ENCODE measurements around the gene CLDN8. TPM values are rescaled to one million over a fixed set of nuclear protein-coding genes. Genes with fewer than 3 reads are reported as not detected.

CLDN8 gene
- total RNA-seq, 1 donor from 2014 or later = 2.5 TPM

DNA sequence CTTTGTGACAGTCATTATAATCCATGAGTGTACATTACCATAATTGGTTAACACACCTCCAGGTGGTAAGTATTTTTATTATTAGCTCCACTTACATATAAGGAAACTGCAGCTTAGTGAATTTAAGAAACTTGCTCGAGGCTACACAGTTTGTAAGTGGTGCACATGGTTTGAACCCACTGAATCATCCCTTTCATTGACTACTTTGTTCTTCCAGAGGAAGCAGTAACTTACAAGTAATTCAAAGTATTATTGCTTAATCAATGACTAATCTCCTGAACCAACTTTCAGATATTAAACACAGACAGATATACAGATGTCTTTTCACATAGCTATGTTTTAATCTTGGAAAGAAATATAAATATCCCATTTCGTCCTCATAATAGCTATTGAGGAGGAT, 18.7 kb upstream of the CLDN8 start:
- H3K27ac Mint-ChIP-seq = no peak overlapping the region
- no peak for DNase-seq (ENCODE audit: extremely low spot score, unreplicated experiment)

DNA sequence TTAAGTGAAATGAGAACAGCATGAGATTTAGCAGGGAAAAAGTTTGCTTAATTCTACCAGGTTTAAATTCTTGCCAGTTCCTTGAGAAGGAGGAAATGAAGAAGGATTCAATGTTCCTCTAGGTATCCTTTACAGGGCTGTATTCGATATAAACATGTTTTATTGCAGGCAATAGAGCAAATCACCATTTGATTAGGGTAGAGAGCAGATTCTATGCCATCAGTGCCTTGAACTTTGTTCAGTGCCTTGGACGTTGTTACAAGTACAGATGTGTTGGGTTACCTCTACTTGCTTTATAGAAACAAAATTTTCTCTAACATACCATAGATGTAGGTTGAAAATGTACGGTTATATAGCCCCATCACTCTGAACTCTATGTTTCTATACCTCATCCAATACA, 18.2 kb upstream of the CLDN8 start:
- Mint-ChIP-seq H3K4me1 (ENCODE audit: unreplicated experiment) (peaks cover 27% of the 10 kb centered on the region), H3K27ac (no peak overlapping the region), H3K36me3 (no peaks in the 10 kb centered on the region), H3K27me3 (no peaks in the 10 kb centered on the region), H3K9me3 (peaks cover 14% of the 10 kb centered on the region), H3K4me3 (peak overlapping the region; percentile 12)
- TF ChIP-seq, protein P1, sequence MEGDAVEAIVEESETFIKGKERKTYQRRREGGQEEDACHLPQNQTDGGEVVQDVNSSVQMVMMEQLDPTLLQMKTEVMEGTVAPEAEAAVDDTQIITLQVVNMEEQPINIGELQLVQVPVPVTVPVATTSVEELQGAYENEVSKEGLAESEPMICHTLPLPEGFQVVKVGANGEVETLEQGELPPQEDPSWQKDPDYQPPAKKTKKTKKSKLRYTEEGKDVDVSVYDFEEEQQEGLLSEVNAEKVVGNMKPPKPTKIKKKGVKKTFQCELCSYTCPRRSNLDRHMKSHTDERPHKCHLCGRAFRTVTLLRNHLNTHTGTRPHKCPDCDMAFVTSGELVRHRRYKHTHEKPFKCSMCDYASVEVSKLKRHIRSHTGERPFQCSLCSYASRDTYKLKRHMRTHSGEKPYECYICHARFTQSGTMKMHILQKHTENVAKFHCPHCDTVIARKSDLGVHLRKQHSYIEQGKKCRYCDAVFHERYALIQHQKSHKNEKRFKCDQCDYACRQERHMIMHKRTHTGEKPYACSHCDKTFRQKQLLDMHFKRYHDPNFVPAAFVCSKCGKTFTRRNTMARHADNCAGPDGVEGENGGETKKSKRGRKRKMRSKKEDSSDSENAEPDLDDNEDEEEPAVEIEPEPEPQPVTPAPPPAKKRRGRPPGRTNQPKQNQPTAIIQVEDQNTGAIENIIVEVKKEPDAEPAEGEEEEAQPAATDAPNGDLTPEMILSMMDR (conservative IDR thresholded peaks at IDR 0.05) = no peak
- DNase-seq (ENCODE audit: extremely low spot score, unreplicated experiment) = no peak

More for the DNA sequence above, 18.7 kb upstream of the CLDN8 start:
- TF ChIP-seq, protein P1 (conservative IDR thresholded peaks at IDR 0.05) = no peak
- Mint-ChIP-seq H3K36me3 (no peaks in the 10 kb centered on the region), H3K9me3 (peaks cover 14% of the 10 kb centered on the region), H3K4me3 (no peak overlapping the region), H3K27me3 (no peaks in the 10 kb centered on the region), H3K4me1 (ENCODE audit: unreplicated experiment) (peaks cover 27% of the 10 kb centered on the region)

DNA sequence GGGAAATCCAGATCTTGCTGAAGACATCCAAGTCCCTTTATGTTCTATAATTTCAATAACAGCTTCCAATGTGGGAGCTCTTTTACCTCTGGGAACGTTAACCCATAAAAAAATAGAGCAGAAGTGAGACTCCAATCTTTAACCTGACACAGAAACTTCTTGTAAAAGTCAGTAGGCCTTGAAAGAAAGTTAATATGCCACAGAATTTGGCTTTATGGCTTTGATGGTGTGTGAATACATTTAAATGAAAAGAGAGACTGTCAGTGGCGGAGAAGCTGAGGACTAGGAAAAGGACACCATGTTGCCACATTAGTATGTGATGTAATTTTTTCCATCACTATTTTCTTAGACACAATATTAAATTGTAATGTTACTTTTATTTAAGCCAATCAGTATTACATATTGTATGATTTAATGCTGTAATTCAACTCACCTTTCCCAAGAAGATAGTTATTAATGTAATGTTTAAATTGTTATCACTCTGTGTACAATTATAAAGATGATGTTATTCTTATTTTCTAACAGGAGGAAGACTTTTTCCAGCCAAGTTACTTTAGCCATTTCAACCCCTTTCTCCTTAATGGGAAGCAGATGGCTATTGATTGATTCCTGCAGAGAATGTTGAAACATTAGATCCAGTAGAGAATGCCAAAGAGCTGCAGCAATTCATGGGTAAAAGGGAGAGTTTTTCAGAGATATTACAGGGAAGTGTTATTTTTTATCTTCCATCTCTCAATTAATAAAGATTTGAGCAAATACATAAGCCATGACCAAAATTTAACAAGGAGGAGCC, 17.5 kb upstream of the CLDN8 start:
- peaks cover 27% of the 10 kb centered on the region for H3K4me1 Mint-ChIP-seq (ENCODE audit: unreplicated experiment)
- TF ChIP-seq, protein P1 (conservative IDR thresholded peaks at IDR 0.05) = no peak
- no peaks in the 10 kb centered on the region for H3K27me3 Mint-ChIP-seq
- no peaks in the 10 kb centered on the region for H3K36me3 Mint-ChIP-seq
- peak overlapping the region; percentile 12 for H3K4me3 Mint-ChIP-seq
- peaks cover 14% of the 10 kb centered on the region for H3K9me3 Mint-ChIP-seq
- no peak overlapping the region for H3K27ac Mint-ChIP-seq
- no peak for DNase-seq (ENCODE audit: extremely low spot score, unreplicated experiment)

DNA sequence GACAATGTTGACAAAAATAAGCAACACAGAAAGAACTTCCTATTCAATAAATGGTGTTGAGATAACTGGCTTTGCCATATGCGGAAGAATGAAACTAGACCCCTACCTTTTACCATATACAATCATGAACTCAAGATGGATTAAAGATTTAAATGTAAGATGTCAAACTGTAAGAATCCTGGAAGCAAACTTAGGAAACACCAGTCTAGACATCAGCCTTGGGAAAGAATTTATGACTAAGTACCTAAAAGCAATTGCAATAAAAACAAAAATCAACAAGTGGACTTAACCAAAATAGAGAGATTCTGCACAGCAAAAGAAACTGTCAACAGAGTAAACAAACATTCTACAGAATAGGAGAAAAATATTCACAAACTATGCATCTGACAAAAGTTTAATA, 16.1 kb upstream of the CLDN8 start:
- Mint-ChIP-seq H3K9me3 (peaks cover 14% of the 10 kb centered on the region), H3K27me3 (no peaks in the 10 kb centered on the region), H3K27ac (no peak overlapping the region), H3K4me3 (no peak overlapping the region), H3K4me1 (ENCODE audit: unreplicated experiment) (peaks cover 39% of the 10 kb centered on the region), H3K36me3 (no peaks in the 10 kb centered on the region)
- DNase-seq (ENCODE audit: extremely low spot score, unreplicated experiment) = no peak
- TF ChIP-seq, protein P1 (conservative IDR thresholded peaks at IDR 0.05) = no peak

DNA sequence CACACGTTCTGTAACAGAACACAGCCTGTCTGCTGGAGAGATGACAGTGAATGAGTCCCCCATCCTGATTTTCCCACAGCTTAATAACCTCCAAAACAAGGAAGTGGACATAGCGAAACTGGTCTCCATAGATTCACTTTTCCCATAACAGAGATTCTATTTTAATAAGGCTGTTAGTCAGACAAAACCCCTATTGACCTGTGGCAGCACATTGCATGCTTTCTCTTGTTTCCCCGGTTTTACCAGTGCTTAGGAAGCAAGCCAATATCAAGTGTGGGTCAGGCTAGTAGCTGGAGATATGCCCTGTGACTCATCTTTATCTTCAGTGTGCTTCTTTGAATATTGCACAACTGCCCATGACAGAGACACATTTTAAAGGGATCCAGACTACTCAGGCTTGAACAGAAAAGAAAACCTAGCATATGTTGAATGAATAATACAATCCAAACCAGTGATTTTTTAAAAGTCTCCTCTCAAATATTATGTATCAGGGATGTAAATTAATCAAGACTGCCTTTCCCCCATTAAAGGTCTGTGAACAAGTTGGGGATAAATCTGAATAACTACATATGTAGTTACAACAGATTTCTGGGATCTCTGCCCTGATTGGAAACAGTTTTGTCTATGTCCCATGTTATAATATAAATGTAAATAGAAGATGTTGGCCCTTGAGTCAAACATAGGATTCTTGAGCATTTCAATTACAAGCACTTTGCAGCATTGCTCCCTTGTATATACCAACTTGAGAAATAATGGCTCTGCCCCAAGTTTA, 11.9 kb upstream of the CLDN8 start:
- Mint-ChIP-seq H3K27me3 (no peaks in the 10 kb centered on the region), H3K27ac (peak overlapping the region; percentile 63), H3K9me3 (peaks cover 14% of the 10 kb centered on the region), H3K36me3 (no peaks in the 10 kb centered on the region), H3K4me3 (peak overlapping the region; percentile 13), H3K4me1 (ENCODE audit: unreplicated experiment) (peaks cover 18% of the 10 kb centered on the region)
- DNase-seq (ENCODE audit: extremely low spot score, unreplicated experiment) = no peak
- TF ChIP-seq, protein P1 (conservative IDR thresholded peaks at IDR 0.05) = no peak
